GM19328 (cell line): ENCODE data around the gene ASCL5.
A peak's percentile ranks its signal among the peaks of the same experiment; 100 is the strongest.

Experiments used
- ATAC-seq: cut with Tn5 transposase; IDR thresholded peaks from one replicate; pipeline ENCODE4 v1.9.1; 2021; ENCODE audit warnings: mild to moderate bottlenecking, moderate library complexity; ENCODE audit not compliant: unreplicated experiment

The ASCL5 gene

DNA sequence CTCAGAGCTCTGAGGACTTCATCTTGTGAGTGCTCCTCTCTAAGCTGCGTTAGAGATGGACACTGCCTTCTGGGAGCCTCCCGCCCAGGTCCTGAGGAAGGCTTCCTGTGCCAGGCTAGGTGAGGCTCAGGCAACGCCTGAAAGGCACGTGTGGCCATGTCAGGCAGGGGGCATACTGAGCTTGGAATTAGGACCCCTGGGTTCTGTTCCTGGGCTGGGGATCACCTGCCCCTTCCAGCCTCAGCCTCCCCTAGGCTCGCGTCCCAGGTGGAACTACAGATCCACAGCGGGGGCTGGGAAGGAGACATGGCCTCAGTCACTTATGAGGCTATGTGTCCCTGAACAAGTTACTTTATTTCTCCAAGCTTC is 10.0 kb upstream of the ASCL5 start:
- no peak for ATAC-seq

DNA sequence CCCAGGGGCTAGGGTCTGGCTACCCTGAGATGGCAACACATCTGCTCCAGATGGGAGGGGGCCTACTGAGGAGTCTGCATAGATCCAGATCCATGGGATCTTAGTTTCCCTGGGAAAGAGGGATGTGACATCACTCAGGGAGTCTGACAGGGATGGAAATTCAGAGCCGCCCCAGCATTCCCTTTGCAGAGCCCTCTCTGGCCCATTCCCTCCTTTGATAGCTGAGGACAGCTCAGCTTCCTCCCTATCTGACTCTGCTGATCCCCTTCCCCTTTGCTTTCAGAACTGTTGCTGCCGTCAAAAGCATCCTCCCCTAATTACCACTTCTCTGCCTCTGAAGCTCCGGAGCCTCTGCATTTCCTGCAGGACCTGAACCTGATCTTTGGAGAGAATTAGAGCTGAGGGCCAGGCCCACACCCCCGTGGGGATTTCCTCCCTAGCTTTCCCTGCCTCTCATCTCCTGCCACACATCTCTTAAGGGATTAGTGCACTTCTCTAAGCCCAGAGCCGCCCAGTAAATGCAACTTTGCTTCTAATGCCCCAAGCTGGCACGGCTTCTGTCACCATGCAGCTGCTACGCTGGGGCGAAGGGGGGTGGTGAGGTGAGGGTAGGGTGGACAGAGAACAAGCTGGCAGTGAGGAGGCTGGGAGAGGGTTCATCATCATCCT is 9.5 kb upstream of the ASCL5 start:
- no peak for ATAC-seq

DNA sequence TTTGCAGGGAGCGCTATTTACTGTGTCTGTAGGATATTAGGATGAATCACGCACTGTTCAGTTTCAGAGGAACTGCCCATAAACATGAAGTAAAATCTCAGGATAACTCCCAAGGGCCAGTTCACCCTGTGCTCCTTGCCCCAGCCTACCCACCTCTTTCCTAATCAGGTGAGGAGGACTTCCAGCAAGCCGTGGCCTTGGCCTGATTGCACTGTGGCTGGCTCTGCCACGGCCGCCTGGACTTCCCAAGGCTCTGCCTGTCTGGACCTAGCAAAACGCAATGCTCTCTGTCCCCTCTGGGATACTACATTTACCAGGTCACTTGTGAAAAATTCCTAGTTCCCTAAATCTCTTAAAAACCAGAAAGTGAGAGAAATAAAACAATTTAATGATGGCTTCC is 7.4 kb upstream of the ASCL5 start:
- no peak for ATAC-seq

DNA sequence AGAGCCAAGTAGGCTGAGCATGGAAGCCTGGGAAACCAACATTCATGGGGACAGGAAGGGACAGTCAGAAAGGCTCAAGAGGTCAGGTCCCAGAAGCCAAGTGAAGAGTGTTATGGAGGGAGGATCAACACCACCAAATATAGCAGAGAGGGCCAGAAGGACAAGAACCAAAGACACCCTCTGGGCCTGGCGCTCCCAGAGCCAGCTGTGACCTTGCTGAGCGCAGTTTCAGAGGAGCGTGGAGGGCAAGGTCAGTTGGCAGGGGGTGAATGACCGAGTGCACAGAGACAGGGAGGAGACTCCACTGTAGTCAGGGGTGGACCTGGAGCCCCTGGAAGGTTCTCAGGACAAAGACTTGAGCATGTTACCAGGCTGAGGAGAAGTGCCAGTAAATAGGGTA is 4.4 kb upstream of the ASCL5 start:
- ATAC-seq = no peak

DNA sequence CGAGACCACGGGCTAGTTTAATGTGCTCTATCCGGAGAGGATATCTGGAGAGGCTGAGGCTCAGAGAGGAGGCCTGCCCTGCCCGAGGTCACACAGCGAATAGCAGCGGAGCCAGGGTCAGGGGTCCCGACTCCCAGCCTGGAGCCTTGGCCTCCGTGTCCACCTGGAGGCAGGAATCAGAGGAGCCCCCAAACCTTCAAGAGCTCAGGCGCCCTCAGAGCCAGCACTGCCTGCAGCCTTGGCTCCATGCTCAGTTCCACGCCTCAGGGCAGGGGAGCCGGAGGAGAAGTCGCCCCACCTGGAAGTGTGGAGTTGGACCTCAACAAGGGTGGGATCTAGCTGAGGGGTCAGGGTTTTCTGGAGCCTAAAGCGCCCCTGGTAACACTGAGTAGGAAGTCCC is 2.0 kb upstream of the ASCL5 start:
- no peak for ATAC-seq

DNA sequence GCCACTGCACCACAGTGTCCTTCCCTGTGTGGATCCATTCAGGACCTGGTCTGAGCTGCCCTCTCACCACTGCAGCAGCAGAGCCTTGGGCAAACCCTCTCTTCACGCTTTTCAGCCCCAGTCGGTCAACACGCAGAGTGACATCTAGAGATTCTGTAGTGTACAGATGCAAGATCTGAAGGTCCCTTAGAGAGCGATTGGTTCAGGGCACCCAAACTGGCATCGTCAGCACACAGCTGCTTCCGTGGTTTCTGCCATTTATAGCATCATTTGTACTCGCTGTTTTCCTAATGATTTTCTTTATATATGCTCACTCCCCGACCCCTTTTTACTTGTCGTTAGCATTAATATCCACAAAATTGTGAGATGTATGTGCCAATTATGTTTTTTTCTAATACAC is 1.5 kb upstream of the ASCL5 start:
- ATAC-seq = no peak

GRCh38 chr1:201127755-201128455 is 921 bp upstream of the ASCL5 start:
- no peak for ATAC-seq

GRCh38 chr1:201126463-201126831 is 537 bp downstream of the ASCL5 start:
- ATAC-seq = no peak

DNA sequence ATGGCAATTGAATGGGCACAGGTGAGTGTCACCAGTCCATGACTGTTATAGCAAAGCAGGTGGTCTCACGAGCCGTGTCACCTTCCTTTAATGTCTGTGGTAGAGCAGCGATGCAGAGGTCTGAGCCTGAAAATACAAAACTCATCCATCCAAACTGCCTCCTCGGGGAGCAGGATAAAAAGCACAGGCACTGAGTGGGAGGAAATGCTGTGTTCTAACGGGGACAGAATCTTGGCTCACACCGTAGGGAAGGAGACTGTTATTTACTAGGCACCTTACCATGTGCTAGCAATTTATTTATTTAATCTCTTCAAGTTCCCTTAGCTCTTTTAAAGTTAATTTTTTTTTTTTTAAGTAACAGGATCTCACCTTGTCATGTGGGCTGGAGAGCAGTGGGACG is 1.2 kb downstream of the ASCL5 start:
- ATAC-seq = no peak

DNA sequence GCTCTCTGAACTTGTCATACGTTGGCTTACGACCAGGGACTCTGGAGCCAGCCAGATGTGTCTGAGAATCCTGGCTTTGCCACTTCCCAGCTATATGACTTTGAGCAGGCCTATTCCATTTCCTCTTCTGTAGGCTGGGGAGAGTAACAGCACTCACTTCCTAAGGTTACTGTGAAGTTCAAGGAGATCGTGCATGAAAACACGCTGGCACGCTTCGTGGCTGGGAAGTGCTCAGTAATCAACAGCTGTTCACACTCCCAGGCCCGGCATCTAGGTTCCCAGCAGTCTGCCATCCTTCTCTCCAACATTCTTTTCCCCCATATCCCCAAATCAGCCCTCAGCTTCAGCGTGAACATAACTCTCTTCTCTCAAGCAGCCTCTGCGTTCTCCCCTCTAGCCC is 2.0 kb downstream of the ASCL5 start:
- no peak for ATAC-seq

GRCh38 chr1:201123866-201124265 is 3.1 kb downstream of the ASCL5 start:
- ATAC-seq = no peak

DNA sequence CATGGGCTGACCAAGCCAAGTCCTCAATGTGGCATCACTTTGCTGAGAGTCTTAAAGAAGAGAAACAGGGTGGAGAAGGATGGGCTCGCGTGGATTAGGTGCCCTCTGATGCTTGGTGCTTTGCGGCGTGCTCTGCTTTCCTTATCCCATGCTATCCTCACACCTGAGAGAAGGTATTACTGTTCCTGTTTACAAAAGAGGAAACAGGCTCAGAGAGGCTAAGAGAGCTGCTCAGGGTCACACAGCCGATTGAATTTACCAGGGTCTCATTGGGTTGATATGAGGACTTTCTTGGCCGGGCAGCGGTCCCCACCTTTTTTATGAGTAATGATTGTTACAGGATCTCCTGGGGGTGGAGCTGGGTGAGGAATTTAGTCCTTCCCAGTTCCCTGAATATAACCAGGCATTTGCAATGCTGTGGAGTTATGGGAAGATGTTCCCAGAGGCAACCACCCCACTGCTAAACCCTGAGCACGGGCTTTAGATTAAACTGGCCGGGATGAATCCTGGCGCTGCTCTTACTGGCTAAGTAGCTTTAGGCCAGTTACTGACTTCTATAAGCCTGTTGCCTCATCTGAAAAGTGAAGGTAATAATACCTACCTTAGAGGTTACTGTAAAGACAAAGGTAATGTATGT is 4.5 kb downstream of the ASCL5 start:
- no peak for ATAC-seq

DNA sequence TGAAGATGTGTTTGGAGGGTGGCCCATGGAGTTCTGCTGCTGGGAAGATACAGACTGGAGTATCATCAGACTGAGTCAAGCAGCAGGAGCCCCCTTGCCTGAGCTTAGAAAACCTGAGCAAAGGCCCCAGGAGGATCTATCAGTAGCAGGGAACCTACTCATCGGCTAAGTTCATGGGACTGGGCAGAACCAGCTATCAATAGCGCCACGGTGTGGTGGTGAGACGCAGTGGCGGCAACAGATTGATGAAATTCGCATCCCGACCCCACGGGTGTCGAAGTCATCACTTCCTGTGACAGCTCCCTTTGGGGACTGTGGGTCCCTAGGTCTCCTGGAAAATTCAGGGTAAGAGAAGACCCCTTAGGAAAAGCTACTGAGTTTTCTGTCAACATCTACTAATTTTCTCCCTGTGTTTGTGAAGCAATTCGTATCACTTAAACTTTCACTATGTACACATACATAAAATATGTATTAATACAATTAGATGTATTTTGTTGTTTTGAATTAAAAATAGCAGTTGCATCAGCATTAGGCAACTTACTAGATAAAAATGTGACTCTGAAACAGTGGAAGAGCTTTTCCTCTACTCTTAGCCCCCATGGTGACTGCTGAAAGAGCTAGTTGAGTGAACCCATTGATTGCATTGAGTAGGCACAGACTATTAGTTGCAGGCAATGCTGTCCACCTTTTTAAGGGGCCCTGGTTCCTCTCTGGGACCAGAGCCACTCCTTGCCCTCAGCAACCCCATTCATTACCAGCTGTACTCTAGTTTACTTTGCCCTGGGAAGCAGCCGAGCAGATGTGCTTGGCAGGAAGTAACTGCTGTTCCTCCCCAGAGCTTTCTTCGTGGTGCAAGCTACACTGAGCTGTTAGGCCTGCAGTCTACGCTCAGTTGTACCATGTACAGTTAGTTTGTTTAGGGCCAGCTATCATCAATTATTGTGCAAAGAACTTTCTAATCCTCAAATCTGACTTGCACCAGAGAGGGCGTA is 7.5 kb downstream of the ASCL5 start:
- no peak for ATAC-seq

DNA sequence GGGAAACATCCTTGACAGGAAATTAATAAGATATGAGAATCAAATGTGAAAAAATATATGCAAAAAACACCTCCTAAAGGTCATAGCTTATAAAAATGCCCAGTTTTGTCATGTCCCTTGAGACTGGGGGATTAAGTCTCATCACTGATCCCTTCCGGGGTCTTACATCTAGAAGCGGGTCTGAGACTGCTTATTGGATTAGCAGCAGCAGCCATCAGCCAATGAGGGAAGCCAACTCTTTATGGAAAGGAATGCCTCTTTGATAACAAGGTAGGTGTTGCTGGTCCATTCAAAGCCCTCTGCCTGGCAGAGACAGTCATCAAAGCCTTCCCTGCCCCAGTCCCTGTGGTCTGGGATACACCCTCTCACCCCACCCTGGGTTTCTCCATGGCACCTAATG is 10.9 kb downstream of the ASCL5 start:
- ATAC-seq = no peak

- no peak for ATAC-seq
Measured at GRCh38 chr1:201115390-201115937, 11.5 kb downstream of the ASCL5 start.

GRCh38 chr1:201114245-201115131 is 12.5 kb downstream of the ASCL5 start:
- peak; percentile 82 for ATAC-seq

DNA sequence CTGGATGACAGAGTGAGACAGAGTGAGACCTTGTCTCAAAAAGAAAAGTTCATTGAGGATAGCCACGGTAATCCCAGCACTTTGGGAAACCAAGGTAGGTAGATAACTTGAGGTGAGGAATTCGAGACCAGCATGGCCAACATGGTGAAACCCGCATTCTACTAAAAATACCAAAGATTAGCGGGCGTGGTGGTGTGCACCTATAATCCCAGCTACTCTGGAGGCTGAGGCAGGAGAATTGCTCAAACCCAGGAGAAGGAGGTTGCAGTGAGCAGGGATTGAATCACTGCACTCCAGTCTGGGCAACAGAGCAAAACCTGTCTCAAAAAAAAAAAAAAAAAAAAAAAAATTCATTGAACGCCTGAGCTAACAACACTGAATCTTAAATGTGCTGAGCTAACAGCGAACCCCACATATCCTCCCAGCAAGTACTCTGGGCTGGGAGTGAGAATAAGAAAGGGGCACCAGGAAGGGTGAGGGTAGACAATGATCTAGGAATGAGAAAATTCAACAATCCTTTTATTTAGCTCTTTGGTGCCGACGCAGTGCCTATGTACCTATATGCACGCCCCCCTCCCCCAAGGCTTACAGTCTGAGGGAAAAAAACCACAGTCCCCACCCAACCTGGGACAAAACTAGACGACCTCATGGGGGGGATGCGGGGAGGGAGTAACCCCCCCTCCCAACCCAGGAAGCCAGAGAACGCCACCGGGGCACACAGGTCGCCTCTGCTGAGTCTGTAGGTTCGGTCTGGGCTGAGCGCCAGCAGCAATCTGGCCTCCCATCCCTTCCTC is 13.3 kb downstream of the ASCL5 start:
- no peak for ATAC-seq

- no peak for ATAC-seq
Measured at GRCh38 chr1:201112926-201113325, 14.1 kb downstream of the ASCL5 start.

- no peak for ATAC-seq
Measured at GRCh38 chr1:201112173-201112731, 14.7 kb downstream of the ASCL5 start, which contains the start of gene CACNA1S. CACNA1S (minus strand) TSS chr1:201112426; CDS start chr1:201112339, 87 bp downstream.
